ENCODE results near the gene NEBL.

The NEBL gene

DNA sequence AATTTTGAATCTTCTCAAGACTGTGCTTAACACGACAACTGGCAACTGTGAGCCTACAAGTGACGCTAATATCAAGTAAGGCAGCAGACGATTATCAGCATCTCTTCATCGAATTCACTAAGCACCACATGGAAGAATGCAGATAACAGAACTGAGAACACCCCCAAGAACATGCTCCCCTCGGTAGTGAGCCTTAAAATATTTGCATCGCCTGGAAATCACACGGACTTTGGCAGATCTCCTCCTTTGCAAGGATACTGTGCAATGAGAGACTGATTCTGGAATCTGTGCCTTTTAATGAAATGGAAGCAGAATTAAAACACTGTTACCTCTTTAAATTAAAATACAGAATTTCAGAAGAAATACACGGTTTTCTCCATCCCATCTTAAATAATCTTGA, 38.2 kb upstream of the NEBL start:
- CTCF ChIA-PET, result interaction anchor here (1.5 kb wide), 1 partner anchor 10 kb away, joined by 3 read pairs; no protein-coding TSS in a partner anchor
- no peak for TF ChIP-seq CTCF (IDR thresholded peaks at IDR 0.05; ENCODE audit: control extremely low read depth, extremely low read depth, low read depth, missing control alignments)

GRCh38 chr10:20933705-20934104, 36.6 kb upstream of the NEBL start:
- CTCF ChIA-PET, result interaction anchor here (1.5 kb wide), 1 partner anchor 8 kb away, joined by 3 read pairs; no protein-coding TSS in a partner anchor
- no peak for DNase-seq (ENCODE audit: extremely low spot score)
- POLR2A ChIA-PET, result no interaction called here
- no peak for TF ChIP-seq CTCF (IDR thresholded peaks at IDR 0.05; ENCODE audit: control extremely low read depth, extremely low read depth, low read depth, missing control alignments)

More for the DNA sequence above, 38.2 kb upstream of the NEBL start:
- DNase-seq (ENCODE audit: extremely low spot score), result no peak
- POLR2A ChIA-PET, result no interaction called here

DNA sequence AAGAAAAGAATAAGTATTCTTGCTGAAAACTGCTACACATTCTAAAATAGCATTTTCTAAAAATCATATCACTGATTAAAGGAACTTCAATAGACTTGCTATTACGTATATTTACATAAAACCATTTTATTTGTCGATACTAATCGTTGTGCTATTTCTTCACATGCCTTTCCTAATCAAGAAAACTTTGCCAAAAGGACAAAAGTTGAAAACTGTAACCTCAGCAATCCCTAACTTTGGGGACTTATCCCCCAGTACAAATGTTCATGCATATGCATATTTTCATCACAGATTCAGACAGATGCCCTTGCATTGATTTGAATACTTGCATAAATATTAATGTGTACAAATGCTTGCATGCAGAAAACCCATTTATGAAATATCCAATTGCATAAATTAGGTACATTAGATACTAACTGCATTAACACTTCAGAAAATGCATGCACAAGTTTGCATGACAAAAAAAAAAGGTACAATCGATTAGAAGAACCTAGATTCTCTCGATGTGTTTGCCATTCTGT, 35.6 kb upstream of the NEBL start:
- ChIA-PET CTCF (no interaction called here), POLR2A (no interaction called here)
- TF ChIP-seq CTCF (IDR thresholded peaks at IDR 0.05; ENCODE audit: control extremely low read depth, extremely low read depth, low read depth, missing control alignments), result no peak
- no peak for DNase-seq (ENCODE audit: extremely low spot score)

DNA sequence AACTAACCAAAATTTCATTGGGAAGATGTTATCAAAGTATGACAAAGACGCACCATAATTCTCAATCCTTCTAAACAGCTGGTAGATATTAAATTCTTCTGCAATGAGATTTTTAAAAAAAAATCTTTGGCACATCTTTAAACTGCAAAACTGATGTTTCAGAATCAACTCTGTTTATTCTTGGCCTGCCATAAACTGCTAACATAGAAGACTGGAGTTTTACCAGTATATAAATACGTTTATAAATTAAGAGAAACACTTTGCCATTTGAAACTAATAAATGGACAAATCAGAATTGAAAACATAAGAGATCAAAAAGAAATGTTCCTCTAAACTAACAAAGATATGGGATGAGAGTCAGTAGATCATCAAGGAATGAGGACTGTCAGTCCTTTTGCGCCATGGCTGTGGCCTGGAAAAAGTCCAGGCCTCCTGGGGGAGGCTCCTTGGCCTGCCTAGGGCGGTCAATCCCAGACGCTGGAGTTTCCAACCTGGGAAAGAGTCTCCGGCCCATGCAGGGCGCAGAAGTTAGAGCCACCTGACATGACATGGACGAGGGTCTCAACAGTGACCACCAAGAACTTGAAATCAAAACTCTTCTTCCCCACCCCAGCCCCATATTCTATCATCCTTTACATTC, 34.2 kb upstream of the NEBL start:
- TF ChIP-seq CTCF (IDR thresholded peaks at IDR 0.05; ENCODE audit: control extremely low read depth, extremely low read depth, low read depth, missing control alignments), result no peak
- DNase-seq (ENCODE audit: extremely low spot score), result no peak
- CTCF ChIA-PET, result no interaction called here
- POLR2A ChIA-PET, result no interaction called here

DNA sequence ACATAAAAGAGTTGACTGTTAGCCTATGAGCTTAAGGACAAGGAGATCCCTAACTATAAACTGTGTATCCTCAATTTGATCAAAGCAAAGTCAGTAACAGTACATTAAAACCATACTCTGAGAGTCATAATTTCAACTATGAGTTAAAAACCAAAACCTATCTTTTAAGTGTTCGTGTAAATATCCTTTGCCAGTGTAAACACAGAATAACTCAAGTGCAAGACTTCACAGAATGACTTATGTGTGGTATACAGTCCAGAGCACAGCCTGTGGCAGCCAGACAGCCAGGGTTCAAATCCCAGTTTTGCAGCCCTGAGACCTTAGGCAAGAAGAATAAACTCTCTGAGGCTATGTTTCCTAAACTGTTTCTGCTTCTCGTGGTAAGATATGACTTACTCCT, 30.3 kb upstream of the NEBL start:
- DNase-seq (ENCODE audit: extremely low spot score), result no peak
- CTCF ChIA-PET, result interaction anchor here (0.6 to 1.5 kb wide), 4 partner anchors 9 to 32 kb away, joined by 3 read pairs; no protein-coding TSS in a partner anchor
- TF ChIP-seq CTCF (IDR thresholded peaks at IDR 0.05; ENCODE audit: control extremely low read depth, extremely low read depth, low read depth, missing control alignments), result no peak
- POLR2A ChIA-PET, result no interaction called here

GRCh38 chr10:20922451-20922850, 25.3 kb upstream of the NEBL start:
- DNase-seq (ENCODE audit: extremely low spot score), result no peak
- ChIA-PET CTCF (no interaction called here), POLR2A (no interaction called here)
- no peak for TF ChIP-seq CTCF (IDR thresholded peaks at IDR 0.05; ENCODE audit: control extremely low read depth, extremely low read depth, low read depth, missing control alignments)

All from GM10248 (cell line).